GM19455 (cell line): ENCODE data around the gene USP17L17.
"Not testable (repeated sequence)": the region's sequence is repeated elsewhere in the genome, so short reads cannot be mapped to it uniquely, and the experiment has no call there.

ENCODE experiments used
- ATAC-seq: cut with Tn5 transposase; IDR thresholded peaks from one replicate; pipeline ENCODE4 v1.9.1; 2021; ENCODE audit not compliant: unreplicated experiment

The USP17L17 gene, protein sequence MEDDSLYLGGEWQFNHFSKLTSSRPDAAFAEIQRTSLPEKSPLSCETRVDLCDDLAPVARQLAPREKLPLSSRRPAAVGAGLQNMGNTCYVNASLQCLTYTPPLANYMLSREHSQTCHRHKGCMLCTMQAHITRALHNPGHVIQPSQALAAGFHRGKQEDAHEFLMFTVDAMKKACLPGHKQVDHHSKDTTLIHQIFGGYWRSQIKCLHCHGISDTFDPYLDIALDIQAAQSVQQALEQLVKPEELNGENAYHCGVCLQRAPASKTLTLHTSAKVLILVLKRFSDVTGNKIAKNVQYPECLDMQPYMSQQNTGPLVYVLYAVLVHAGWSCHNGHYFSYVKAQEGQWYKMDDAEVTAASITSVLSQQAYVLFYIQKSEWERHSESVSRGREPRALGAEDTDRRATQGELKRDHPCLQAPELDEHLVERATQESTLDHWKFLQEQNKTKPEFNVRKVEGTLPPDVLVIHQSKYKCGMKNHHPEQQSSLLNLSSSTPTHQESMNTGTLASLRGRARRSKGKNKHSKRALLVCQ

GRCh38 chr4:9243579-9243978, at the start of gene USP17L17:
TSS of gene USP17L17 (plus strand) at chr4:9243879. CDS start at chr4:9243879, 0 bp downstream.
- not testable (repeated sequence) for ATAC-seq

DNA sequence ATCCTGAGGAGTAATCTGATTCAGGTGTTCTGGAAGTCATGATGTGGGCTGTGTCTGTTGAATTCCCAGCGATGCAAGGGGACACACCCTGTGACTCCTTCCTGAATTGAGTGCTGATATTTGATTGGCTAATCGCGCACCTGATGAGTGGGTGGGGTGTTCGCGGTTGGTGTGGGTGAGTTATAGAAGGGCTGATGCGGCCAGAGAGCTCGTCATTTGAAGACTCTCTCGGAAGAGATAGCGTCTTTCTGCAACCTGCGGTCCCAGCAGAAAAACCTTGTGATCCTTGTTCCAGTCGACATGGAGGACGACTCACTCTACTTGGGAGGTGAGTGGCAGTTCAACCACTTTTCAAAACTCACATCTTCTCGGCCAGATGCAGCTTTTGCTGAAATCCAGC, 33.3 kb upstream of the USP17L17 start, which contains the start of gene USP17L10:
Gene USP17L10, plus strand, starts transcription at position 301 of the 400 bp plus-strand sequence. Its CDS starts 0 bp downstream, at position 301.
- ATAC-seq: not testable (repeated sequence)

DNA sequence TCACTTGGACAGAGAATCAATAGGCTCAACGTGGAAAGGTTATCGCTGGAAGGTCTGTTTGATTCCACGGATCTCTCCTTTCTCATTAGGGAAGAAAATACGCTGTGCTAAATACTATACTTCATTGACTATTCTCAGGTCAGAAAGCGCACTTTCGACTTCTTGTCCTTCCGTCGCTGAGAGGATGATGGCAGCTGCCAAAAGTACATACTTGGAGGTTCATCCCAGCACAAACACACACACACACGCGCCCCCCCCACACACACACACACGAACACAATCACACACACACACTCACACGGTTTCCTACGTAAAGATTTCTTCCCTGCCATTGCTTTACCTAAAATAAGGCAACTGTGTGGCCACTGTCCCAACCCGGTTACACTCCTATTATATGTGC, 29.0 kb upstream of the USP17L17 start:
- not testable (repeated sequence) for ATAC-seq

DNA sequence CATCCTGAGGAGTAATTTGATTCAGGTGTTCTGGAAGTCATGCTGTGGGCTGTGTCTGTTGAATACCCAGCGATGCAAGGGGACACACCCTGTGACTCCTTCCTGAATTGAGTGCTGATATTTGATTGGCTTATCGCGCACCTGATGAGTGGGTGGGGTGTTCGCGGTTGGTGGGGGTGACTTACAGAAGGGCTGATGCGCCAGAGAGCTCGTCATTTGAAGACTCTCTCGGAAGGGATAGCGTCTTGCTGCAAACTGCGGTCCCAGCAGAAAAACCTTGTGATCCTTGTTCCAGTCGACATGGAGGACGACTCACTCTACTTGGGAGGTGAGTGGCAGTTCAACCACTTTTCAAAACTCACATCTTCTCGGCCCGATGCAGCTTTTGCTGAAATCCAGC, 28.6 kb upstream of the USP17L17 start, which contains the start of gene USP17L11:
Gene USP17L11, plus strand, starts transcription at position 301 of the 400 bp plus-strand sequence. Its CDS starts 0 bp downstream, at position 301.
- ATAC-seq: not testable (repeated sequence)

- not testable (repeated sequence) for ATAC-seq
Measured at GRCh38 chr4:9219852-9220251, 23.8 kb upstream of the USP17L17 start, which contains the start of gene USP17L12. TSS of gene USP17L12 (plus strand) at chr4:9220152. CDS start at chr4:9220152, 0 bp downstream.

DNA sequence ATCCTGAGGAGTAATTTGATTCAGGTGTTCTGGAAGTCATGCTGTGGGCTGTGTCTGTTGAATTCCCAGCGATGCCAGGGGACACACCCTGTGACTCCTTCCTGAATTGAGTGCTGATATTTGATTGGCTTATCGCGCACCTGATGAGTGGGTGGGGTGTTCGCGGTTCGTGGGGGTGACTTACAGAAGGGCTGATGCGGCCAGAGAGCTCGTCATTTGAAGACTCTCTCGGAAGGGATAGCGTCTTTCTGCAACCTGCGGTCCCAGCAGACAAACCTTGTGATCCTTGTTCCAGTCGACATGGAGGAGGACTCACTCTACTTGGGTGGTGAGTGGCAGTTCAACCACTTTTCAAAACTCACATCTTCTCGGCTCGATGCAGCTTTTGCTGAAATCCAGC, 19.1 kb upstream of the USP17L17 start, which contains the start of gene USP17L13:
Gene USP17L13, plus strand, starts transcription at position 301 of the 400 bp plus-strand sequence. Its CDS starts 0 bp downstream, at position 301.
- ATAC-seq: not testable (repeated sequence)

- not testable (repeated sequence) for ATAC-seq
Measured at GRCh38 chr4:9230249-9230648, 13.4 kb upstream of the USP17L17 start.

DNA sequence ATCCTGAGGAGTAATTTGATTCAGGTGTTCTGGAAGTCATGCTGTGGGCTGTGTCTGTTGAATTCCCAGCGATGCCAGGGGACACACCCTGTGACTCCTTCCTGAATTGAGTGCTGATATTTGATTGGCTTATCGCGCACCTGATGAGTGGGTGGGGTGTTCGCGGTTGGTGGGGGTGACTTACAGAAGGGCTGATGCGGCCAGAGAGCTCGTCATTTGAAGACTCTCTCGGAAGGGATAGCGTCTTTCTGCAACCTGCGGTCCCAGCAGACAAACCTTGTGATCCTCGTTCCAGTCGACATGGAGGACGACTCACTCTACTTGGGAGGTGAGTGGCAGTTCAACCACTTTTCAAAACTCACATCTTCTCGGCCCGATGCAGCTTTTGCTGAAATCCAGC, 9.6 kb upstream of the USP17L17 start, which contains the start of gene USP17L15:
Gene USP17L15, plus strand, starts transcription at position 301 of the 400 bp plus-strand sequence. Its CDS starts 0 bp downstream, at position 301.
- not testable (repeated sequence) for ATAC-seq

- ATAC-seq: not testable (repeated sequence)
Measured at GRCh38 chr4:9238461-9238860, 5.2 kb upstream of the USP17L17 start.

GRCh38 chr4:9247953-9248680, 4.4 kb downstream of the USP17L17 start, which contains the start of gene USP17L18:
TSS of gene USP17L18 (plus strand) at chr4:9248630. CDS start at chr4:9248630, 0 bp downstream.
- ATAC-seq: not testable (repeated sequence)

GRCh38 chr4:9253078-9253477, 9.4 kb downstream of the USP17L17 start, which contains the start of gene USP17L19:
TSS of gene USP17L19 (plus strand) at chr4:9253378. CDS start at chr4:9253378, 0 bp downstream.
- not testable (repeated sequence) for ATAC-seq

- ATAC-seq: not testable (repeated sequence)
Measured at GRCh38 chr4:9257824-9258223, 14.1 kb downstream of the USP17L17 start, which contains the start of gene USP17L20. TSS of gene USP17L20 (plus strand) at chr4:9258124. CDS start at chr4:9258124, 0 bp downstream.

DNA sequence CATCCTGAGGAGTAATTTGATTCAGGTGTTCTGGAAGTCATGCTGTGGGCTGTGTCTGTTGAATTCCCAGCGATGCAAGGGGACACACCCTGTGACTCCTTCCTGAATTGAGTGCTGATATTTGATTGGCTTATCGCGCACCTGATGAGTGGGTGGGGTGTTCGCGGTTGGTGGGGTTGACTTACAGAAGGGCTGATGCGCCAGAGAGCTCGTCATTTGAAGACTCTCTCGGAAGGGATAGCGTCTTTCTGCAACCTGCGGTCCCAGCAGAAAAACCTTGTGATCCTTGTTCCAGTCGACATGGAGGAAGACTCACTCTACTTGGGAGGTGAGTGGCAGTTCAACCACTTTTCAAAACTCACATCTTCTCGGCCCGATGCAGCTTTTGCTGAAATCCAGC, 18.9 kb downstream of the USP17L17 start, which contains the start of gene USP17L21:
Gene USP17L21, plus strand, starts transcription at position 301 of the 400 bp plus-strand sequence. Its CDS starts 0 bp downstream, at position 301.
- ATAC-seq: not testable (repeated sequence)

- not testable (repeated sequence) for ATAC-seq
Measured at GRCh38 chr4:9267319-9267718, 23.6 kb downstream of the USP17L17 start, which contains the start of gene USP17L22. TSS of gene USP17L22 (plus strand) at chr4:9267619. CDS start at chr4:9267619, 0 bp downstream.

DNA sequence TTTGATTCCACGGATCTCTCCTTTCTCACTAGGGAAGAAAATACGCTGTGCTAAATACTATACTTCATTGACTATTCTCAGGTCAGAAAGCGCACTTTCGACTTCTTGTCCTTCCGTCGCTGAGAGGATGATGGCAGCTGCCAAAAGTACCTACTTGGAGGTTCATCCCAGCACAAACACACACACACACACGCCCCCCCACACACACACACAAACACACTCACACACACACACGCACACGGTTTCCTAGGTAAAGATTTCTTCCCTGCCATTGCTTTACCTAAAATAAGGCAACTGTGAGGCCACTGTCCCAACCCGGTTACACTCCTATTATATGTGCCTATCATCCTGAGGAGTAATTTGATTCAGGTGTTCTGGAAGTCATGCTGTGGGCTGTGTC, 28.0 kb downstream of the USP17L17 start:
- ATAC-seq: not testable (repeated sequence)
